CD14-positive monocyte (primary cell): ENCODE results near the gene INHBA. TPM values are rescaled to one million over a fixed set of nuclear protein-coding genes. Genes with fewer than 3 reads are reported as not detected.
A peak's percentile ranks its signal among the peaks of the same experiment; 100 is the strongest.

Experiments
- DNase-seq, 3 donors: peaks; one replicate each; pipeline ENCODE4 v3.0.0-alpha.2; 2011 to 2022
- H2AFZ ChIP-seq: 2 replicates; pipeline ENCODE4 v1.6.0; 2012; ENCODE audit warnings: mild to moderate bottlenecking, low read depth, low read length, inconsistent platforms; ENCODE audit not compliant: insufficient read depth, poor library complexity, severe bottlenecking
- H3K27ac ChIP-seq, 2 donors: 1 replicate in 1 of 2; 2 replicates in 1 of 2; pipeline ENCODE4 v1.5.1; 2012 to 2013; ENCODE audit warnings: low read length in 2 of 2, control low read depth in 1 of 2, inconsistent platforms in 1 of 2, low read depth in 1 of 2, mild to moderate bottlenecking in 1 of 2
- H3K27me3 ChIP-seq, 2 donors: one replicate each; pipeline versions ENCODE4 v1.6.0 to v1.6.1; 2011 to 2013; ENCODE audit warnings: low read length in 2 of 2; ENCODE audit not compliant: control insufficient read depth in 2 of 2, insufficient read depth in 2 of 2
- H3K36me3 ChIP-seq, 2 donors: replicated peaks in 1 of 2; 1 replicate in 1 of 2; 2 replicates in 1 of 2; pipeline versions ENCODE4 v1.5.1 to v1.6.1; 2012 to 2013; ENCODE audit warnings: low read length in 2 of 2, control low read depth in 1 of 2, inconsistent platforms in 1 of 2, mild to moderate bottlenecking in 1 of 2; ENCODE audit not compliant: insufficient read depth in 2 of 2, control insufficient read depth in 1 of 2
- H3K4me1 ChIP-seq, 2 donors: 1 replicate in 1 of 2; 2 replicates in 1 of 2; pipeline versions ENCODE4 v1.5.1 to v1.6.1; 2012 to 2013; ENCODE audit warnings: low read length in 2 of 2, control low read depth in 1 of 2, inconsistent platforms in 1 of 2, mild to moderate bottlenecking in 1 of 2, moderate library complexity in 1 of 2; ENCODE audit not compliant: insufficient read depth in 2 of 2, control insufficient read depth in 1 of 2
- H3K4me2 ChIP-seq: replicated peaks from 2 replicates; pipeline ENCODE3; 2012; ENCODE audit warnings: low read length, moderate library complexity, mild to moderate bottlenecking; ENCODE audit not compliant: poor library complexity, severe bottlenecking; ENCODE audit errors: extremely low read depth
- H3K4me3 ChIP-seq, 3 experiments: fragments of 200-600 bp in 1 of 3; sonication (generic) in 1 of 3; replicated peaks in 1 of 3; 1 replicate in 2 of 3; 2 replicates in 1 of 3; pipeline ENCODE4 v1.5.1; 2011 to 2013; ENCODE audit warnings: low read length in 3 of 3, mild to moderate bottlenecking in 3 of 3, control low read depth in 2 of 3, low read depth in 2 of 3, inconsistent platforms in 1 of 3, moderate library complexity in 1 of 3
- H3K79me2 ChIP-seq: 2 replicates; pipeline ENCODE4 v1.6.0; 2012; ENCODE audit warnings: mild to moderate bottlenecking, control low read depth, inconsistent platforms, low read length, moderate library complexity; ENCODE audit not compliant: insufficient read depth
- H3K9ac ChIP-seq: 2 replicates; pipeline ENCODE4 v1.6.0; 2017; ENCODE audit warnings: low read length, mild to moderate bottlenecking; ENCODE audit not compliant: insufficient read depth, poor library complexity, severe bottlenecking
- H3K9me3 ChIP-seq, 2 donors: replicated peaks in 1 of 2; 1 replicate in 1 of 2; 2 replicates in 1 of 2; pipeline versions ENCODE4 v1.5.1 to v1.6.1; 2012 to 2013; ENCODE audit warnings: low read length in 2 of 2, control low read depth in 1 of 2; ENCODE audit not compliant: control insufficient read depth in 1 of 2, insufficient read depth in 1 of 2
- H4K20me1 ChIP-seq: 2 replicates; pipeline ENCODE4 v1.6.0; 2012; ENCODE audit warnings: mild to moderate bottlenecking, low read length, control low read depth, moderate library complexity; ENCODE audit not compliant: insufficient read depth
- H3K27ac Mint-ChIP-seq, 7 donors: one replicate each; pipeline ENCODE4 v1.8.0; 2020; ENCODE audit warnings: mild to moderate bottlenecking in 7 of 7, mixed read lengths in 7 of 7, moderate library complexity in 6 of 7, inconsistent platforms in 2 of 7
- H3K27me3 Mint-ChIP-seq, 3 donors: one replicate each; pipeline ENCODE4 v1.8.0; 2021 to 2022; ENCODE audit warnings: low read depth in 3 of 3, mild to moderate bottlenecking in 3 of 3, mixed read lengths in 3 of 3, moderate library complexity in 3 of 3, inconsistent platforms in 1 of 3
- H3K36me3 Mint-ChIP-seq, 2 donors: one replicate each; pipeline ENCODE4 v1.8.0; 2020; ENCODE audit warnings: mixed read lengths in 2 of 2, inconsistent platforms in 1 of 2, mild to moderate bottlenecking in 1 of 2
- H3K4me1 Mint-ChIP-seq: one replicate; pipeline ENCODE4 v1.8.0; 2020; ENCODE audit warnings: mild to moderate bottlenecking, mixed read lengths
- H3K4me3 Mint-ChIP-seq, 2 donors: one replicate each; pipeline ENCODE4 v1.8.0; 2020; ENCODE audit warnings: mild to moderate bottlenecking in 2 of 2, mixed read lengths in 2 of 2, moderate library complexity in 1 of 2
- H3K9me3 Mint-ChIP-seq, 7 donors: one replicate each; pipeline ENCODE4 v1.8.0; 2020 to 2022; ENCODE audit warnings: mixed read lengths in 7 of 7, mild to moderate bottlenecking in 6 of 7, moderate library complexity in 6 of 7, inconsistent platforms in 2 of 7
- WGBS: methylation state at CpG from one replicate; pipeline ENCODE4 v1.1.5; 2013; ENCODE audit warnings: missing lambda C conversion rate; ENCODE audit not compliant: insufficient coverage; 5-methylcytosine and 5-hydroxymethylcytosine counted together
- intact Hi-C, 2 donors: fragments of 100-400 bp; cut with micrococcal nuclease; formaldehyde crosslinking; loops; one replicate each; pipeline versions ENCODE4 v1.15.0 to v1.15.1; 2023
- polyA plus RNA-seq, 3 donors: library from polyadenylated mRNA; depleted of rRNA in 1 of 3; unstranded in 2 of 3; stranded (reverse) in 1 of 3; fragments of 300-500 nt in 2 of 3; fragments of >200 nt in 1 of 3; fragmentation: Illumina TruSeq in 2 of 3; gene quantifications; 1 replicate in 2 of 3; 2 replicates in 1 of 3; pipeline ENCODE4 v1.2.3, GENCODE V29; 2012 to 2021
- TF ChIP-seq, protein P1 (sequence below): fragments of 200-600 bp; IDR thresholded peaks from one replicate; pipeline ENCODE4 v1.8.0; 2022; ENCODE audit warnings: antibody characterized with exemption, mild to moderate bottlenecking

INHBA gene
- polyA plus RNA-seq, 3 donors = 0.08 to 0.24 (median 0.09) TPM

DNA sequence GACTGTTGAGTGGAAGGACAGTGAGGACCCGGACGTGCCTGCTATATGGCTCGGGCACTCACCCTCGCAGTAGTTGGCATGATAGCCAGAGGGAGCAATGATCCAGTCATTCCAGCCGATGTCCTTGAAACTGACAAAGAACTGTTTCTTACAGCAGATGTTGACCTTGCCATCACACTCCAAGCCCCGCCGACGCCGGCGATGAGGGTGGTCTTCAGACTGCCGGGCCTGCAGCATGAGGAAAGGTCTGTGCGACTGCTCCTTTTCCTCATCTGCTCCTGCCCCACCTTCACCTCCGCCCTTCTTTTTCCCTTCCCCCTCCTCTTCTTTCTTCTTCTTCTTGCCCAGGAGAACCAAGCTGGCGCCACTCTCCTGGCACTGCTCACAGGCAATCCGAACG lies 13.1 kb downstream of the INHBA start:
- intact Hi-C loops = no loop called here
- 97% methylated on average over 16 of the region's 16 CpGs for WGBS
- H3K9me3 Mint-ChIP-seq = peaks cover 0 to 2% (median 0%) of the 10 kb centered on the region in 7 donors

GRCh38 chr7:41688906-41689305 lies 14.0 kb downstream of the INHBA start:
- Histone ChIP-seq H3K4me2 (no peak overlapping the region), H3K4me3 (no peak overlapping the region), H3K27me3 (no peaks in the 10 kb centered on the region), H3K4me1 (peaks cover 21 to 25% of the 10 kb centered on the region in 2 donors), H3K36me3 (no peaks in the 10 kb centered on the region), H3K9ac (no peak overlapping the region), H3K27ac (no peak overlapping the region), H3K9me3 (no peaks in the 10 kb centered on the region), H3K79me2 (no peaks in the 10 kb centered on the region), H4K20me1 (no peaks in the 10 kb centered on the region), H2AFZ (no peak overlapping the region)
- no peak overlapping the region for H3K27ac Mint-ChIP-seq
- H3K4me1 Mint-ChIP-seq = peaks cover 28% of the 10 kb centered on the region
- no peak for DNase-seq
- intact Hi-C loops = no loop called here
- H3K27me3 Mint-ChIP-seq = no peaks in the 10 kb centered on the region
- WGBS = no CpG with 5 or more reads among the region's 2 CpGs
- H3K36me3 Mint-ChIP-seq = no peaks in the 10 kb centered on the region
- TF ChIP-seq, protein P1, sequence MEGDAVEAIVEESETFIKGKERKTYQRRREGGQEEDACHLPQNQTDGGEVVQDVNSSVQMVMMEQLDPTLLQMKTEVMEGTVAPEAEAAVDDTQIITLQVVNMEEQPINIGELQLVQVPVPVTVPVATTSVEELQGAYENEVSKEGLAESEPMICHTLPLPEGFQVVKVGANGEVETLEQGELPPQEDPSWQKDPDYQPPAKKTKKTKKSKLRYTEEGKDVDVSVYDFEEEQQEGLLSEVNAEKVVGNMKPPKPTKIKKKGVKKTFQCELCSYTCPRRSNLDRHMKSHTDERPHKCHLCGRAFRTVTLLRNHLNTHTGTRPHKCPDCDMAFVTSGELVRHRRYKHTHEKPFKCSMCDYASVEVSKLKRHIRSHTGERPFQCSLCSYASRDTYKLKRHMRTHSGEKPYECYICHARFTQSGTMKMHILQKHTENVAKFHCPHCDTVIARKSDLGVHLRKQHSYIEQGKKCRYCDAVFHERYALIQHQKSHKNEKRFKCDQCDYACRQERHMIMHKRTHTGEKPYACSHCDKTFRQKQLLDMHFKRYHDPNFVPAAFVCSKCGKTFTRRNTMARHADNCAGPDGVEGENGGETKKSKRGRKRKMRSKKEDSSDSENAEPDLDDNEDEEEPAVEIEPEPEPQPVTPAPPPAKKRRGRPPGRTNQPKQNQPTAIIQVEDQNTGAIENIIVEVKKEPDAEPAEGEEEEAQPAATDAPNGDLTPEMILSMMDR = no peak
- peaks cover 0 to 2% (median 0%) of the 10 kb centered on the region in 7 donors for H3K9me3 Mint-ChIP-seq
- no peak overlapping the region for H3K4me3 Mint-ChIP-seq

More for the DNA sequence above, 13.1 kb downstream of the INHBA start:
- Mint-ChIP-seq H3K27ac (peak overlapping the region in 1 of 7 donors; percentile 19), H3K4me3 (no peak overlapping the region), H3K27me3 (peaks cover 0 to 3% (median 0%) of the 10 kb centered on the region in 3 donors), H3K4me1 (peaks cover 28% of the 10 kb centered on the region), H3K36me3 (no peaks in the 10 kb centered on the region)
- H3K4me3 ChIP-seq = no peak overlapping the region
- H3K79me2 ChIP-seq = no peaks in the 10 kb centered on the region
- TF ChIP-seq, protein P1 = no peak
- H3K9ac ChIP-seq = no peak overlapping the region
- H2AFZ ChIP-seq = no peak overlapping the region
- DNase-seq = no peak
- no peaks in the 10 kb centered on the region for H3K9me3 ChIP-seq
- H3K27ac ChIP-seq = no peak overlapping the region
- H3K27me3 ChIP-seq = no peaks in the 10 kb centered on the region
- no peaks in the 10 kb centered on the region for H4K20me1 ChIP-seq
- H3K36me3 ChIP-seq = no peaks in the 10 kb centered on the region
- H3K4me2 ChIP-seq = no peak overlapping the region
- peaks cover 21 to 25% of the 10 kb centered on the region in 2 donors for H3K4me1 ChIP-seq
